ENCODE results near the gene TOX4.
"Not testable (repeated sequence)": the region's sequence is repeated elsewhere in the genome, so short reads cannot be mapped to it uniquely, and the experiment has no call there.

TOX4 gene

DNA sequence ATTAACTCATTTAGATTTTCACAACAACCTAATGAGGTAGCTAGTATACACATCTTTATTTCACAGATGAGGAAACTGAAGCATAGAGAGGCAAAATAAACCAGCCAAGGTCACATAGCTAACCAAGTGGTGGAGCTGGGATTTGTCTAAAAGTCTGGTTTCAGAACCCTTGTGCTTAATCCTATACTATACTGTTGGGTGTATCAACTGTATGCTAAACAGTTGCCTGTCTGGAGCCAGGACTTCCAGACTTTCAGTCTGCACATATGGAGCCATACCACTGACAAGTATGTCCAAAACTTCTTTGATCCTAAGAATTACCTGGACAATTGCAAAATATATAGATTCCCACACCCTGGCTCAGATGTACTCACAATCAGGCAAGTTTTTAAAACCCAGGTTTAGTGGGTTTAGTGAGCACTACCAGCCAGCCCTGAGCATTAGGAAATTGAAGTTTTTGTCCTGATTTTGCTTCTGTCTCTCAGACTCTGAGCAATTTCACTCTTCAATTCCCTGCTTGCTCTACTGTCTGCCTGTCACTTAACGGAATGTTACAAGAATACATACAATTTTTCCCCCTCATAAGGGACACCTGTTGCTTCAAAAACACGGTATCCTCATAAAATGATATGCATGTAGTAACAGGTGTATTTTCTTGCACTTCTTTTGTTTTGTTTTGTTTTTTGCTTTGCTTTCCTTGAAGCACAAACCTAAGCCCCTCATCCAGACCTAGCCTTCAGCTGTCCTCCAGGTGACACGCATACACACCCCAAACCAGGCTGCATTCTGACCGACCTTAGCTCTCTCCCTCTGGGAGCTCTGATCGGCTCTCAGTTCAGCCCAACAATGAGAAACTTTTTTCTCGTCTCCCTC lies 58.8 kb downstream of the TOX4 start:
- DNase-seq, result no peak

DNA sequence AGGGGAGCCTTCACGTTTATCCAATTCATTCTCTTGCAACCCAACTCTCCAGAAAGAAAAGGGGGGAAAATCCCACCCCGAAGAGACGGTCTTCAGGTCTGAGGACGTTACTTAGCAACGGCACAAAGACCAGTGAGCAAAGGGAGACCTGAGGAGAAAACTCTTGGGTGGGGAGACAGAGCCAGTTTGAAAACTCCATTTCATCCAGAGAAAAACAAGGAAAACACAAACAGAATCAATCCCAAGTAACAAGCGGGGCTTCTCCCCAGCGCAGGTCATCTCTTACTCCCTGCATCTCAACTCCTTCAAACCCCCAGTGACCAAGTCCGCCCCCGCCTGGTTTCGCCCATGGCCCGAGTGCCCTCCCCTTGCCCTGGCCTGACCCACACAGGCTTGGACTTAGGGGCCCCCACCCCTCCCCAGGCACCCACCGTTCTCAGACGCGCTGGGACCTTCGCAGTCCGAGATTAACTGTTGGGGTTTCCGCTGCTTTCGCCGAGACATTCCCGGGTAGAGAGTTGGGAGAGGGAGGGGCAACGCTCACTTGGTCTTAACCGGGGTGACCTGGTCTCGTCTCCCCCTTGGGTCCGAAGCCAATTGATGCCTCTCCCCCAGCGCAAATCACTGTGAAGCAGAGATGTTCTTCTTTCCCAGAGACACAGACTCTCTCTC lies 59.6 kb downstream of the TOX4 start:
- no peak for DNase-seq

DNA sequence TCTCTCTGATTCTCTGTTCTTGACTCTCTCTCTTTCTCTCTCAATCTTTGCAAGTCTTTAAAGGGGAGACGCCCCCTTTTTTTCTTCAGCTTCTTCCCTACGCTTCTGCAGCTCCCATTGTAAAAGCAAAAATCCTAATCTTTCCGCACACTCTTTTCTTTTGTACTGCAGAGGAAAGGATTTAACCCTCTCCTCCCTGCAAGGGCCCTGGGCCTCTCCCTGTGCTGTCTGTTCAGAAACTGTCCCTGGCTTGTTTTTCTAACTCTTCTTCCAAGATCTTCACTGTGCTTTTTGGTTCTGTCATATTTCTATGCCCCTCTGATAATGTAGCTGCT lies 60.1 kb downstream of the TOX4 start:
- DNase-seq, result no peak

DNA sequence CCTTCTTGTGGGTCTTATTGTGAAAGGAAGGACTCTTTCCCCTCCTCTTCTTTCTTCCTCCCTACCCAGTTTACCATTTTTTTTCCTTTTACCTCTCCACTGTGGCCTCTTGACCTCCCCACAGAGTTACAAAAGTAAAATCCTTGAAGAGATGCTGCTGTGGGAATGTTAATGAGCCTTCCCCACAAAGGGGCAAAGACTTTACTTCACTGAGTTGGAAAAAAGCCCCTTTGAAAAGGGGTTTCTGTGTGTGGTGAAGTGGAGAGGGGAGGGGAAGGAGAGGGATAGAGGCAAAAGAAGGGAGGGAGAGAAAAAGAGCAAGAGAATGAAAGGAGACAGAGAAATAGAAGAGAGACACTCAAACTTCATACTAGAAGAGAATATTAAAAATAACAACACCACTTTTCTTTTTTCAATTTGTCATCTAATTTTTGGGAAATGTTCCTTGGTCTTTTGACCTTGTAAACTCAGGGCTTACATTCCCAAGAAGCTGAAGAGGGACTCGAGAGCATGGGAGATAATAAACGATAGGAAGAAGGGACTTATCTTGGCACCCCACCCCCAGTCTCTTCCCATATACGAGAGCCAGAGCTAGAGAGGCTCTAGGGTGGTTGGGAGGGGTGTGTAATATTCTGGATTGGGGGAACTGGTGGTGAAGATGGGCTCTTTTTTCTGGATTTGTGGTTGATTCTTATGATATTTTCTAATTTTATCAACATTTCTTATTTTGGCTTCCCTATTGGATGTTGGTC lies 62.4 kb downstream of the TOX4 start:
- peak; percentile 23 for DNase-seq

DNA sequence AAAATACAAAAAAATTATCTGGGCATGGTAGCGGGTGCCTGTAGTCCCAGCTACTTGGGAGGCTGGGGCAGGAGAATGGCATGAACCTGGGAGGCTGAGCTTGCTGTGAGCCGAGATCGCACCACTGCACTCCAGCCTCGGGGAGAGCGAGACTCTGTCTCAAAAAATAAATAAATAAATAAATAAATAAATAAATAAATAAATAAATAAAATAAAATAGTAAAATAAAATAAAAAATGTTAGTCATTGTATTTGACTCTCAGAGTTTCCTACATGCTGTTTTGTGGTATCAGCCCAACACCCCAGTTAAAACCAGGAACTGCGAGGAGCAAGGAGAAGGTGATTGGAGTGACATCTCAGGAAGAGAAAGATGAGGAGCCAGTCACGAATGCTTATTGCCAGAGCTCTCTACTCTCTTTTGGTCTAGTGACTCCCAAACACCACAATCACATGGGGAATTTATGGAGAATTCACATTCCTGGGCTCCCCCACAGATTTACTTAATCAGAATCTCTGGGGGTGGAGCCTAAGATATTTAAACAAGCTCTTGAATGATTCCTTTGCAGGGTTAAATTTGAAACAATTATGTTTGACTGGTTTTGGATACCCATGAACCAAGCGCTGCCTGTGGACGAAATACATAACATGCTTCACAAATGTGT lies 64.5 kb downstream of the TOX4 start:
- no peak for DNase-seq

DNA sequence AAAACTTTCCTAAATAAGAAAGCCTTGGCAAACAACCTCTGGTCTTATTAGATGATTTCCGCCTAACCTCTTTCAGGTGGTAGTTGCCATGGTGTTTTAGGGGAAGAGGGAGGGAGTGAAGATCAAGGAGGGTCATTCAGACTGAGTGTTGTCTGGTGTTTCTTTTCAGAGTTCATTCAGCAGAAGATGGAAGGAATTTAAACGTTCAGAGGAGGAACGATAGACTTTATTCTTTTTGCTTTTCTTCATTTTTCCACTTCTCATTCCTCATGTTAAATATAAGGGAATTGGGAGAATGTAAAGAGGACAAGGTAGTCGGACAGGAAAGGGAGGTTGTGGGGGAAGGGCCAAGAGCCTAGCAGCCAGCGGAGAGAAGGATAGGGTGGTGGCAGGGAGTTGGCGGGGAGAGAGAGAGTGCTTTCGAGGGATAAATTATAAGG lies 66.5 kb downstream of the TOX4 start:
- no peak for DNase-seq

DNA sequence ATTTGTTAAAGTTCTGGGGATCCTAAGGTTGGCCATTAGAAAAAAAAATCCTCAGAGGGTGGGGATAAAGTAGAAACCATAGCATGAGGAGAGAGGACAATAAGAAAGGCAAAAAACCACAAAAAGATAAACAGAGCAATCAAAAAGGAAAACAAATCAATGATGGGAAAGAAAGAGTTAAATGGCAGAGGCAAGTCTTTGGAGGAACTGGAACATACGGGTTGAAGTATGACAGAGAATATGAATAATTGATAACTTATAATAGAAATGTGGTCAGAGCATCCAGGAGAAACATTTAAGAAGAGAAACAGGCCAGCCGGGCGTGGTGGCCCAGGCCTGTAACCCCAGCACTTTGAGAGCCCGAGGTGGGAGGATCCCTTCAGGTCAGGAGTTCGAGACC lies 67.0 kb downstream of the TOX4 start:
- no peak for DNase-seq

DNA sequence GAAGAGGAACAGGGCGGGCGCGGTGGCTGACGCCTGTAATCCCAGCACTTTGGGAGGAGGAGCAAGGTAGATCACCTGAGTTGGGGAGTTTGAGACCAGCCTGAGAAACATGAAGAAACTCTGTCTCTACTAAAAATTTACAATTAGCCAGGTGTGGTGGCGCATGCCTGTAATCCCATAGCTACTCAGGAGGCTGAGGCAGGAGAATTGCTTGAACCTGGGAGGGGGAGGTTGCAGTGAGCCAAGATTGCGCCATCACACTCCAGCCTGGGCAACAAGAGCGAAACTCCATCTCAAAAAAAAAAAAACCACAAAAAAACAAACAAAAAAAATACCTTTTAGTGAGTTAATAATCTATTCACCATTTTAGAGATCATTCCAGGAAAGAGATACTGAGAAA lies 67.6 kb downstream of the TOX4 start:
- DNase-seq, result not testable (repeated sequence)
